NT2/D1 (cell line): ENCODE results near the gene LMNB1.

Source experiments
- SUZ12 ChIP-seq: IDR thresholded peaks from 2 replicates; pipeline ENCODE4 v1.6.1; 2011; ENCODE audit not compliant: insufficient read length, insufficient read depth; ENCODE audit errors: extremely low read depth
- ZNF274 ChIP-seq: IDR thresholded peaks from 2 replicates; pipeline ENCODE4 v1.6.1; 2011; ENCODE audit warnings: mild to moderate bottlenecking, low read depth, low read length

DNA sequence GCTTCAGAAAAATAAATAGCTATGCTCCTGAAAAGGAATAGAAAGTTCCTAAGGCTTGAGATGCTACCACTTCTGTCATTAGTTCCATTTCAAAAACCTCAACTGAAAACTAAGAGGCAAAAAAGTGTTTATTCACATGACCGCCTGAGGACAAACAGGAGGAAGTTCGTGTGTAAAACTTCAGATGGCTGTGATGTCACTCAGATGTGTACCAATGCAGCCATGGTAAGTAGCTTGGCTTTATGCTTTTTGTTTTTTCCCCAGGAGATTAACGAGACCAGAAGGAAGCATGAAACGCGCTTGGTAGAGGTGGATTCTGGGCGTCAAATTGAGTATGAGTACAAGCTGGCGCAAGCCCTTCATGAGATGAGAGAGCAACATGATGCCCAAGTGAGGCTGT is 33.0 kb downstream of the LMNB1 start:
- TF ChIP-seq SUZ12, result no peak
- TF ChIP-seq ZNF274, result no peak
